ENCODE measurements around the gene NTRK3.
"Not testable (repeated sequence)": the region's sequence is repeated elsewhere in the genome, so short reads cannot be mapped to it uniquely, and the experiment has no call there.

Gene NTRK3

DNA sequence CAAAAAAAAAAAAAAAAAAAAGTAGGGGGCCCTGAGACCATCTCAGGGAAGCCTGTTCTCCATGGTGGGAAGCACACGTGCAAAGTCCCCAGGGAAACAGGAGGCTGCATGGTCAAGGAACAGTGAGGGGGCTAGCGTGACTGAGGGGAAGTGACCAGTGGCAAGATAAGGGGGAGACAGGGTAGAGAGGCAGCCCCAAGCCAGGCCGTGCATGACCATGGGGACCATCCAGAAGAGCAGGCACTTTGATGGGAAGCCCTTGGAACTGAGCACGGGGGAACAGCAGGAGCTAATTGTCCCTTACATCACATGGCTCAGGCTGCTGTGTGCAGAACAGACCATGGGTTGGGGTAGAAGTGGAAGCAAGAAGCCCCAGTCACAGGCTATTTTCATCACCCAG, 196.2 kb downstream of the NTRK3 start:
- TF ChIP-seq ZNF274 (IDR thresholded peaks at IDR 0.05; ENCODE audit: low read depth, low read length) = no peak
- H3K4me3 ChIP-seq (ENCODE audit: low read length) = no peak overlapping the region

DNA sequence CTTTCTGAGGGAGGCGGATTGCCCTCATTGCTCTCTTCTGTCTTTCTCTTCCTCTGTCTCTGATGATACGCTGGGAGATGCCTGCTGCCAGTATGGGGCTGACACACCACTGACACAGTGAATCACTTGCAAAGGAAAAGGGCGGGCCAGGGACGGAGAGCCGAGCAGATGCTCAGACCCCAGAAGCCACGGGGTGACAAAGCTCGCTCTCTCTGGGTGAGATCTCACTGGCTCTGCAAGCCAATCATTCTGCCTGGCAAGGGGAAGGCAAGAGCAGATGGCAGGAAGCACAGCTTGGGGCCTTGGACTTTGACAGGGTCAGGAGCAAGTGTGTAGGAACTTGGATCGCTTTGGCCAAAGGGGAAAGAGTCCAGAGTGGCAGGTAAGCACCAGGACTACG, 198.7 kb downstream of the NTRK3 start:
- H3K4me3 ChIP-seq (ENCODE audit: low read length) = no peak overlapping the region
- no peak for TF ChIP-seq ZNF274 (IDR thresholded peaks at IDR 0.05; ENCODE audit: low read depth, low read length)

DNA sequence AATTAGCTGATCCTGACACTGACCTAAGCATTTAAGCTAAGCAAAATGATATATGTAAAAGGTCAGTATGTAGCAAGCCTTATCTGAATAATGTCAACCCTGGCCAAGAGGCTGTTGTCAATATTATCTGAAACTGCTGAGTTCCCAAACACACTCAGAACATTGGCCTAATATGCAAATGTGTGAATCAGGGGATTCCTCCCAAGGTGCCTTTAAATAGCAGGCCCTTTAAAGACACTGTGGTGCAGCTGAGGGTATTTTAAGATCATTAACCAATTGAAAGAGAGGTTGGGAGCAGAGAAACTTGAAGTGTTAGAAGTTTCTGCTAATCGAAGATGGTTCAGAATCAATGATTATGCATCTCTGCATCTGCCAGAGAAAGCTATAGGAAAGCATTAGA, 207.0 kb downstream of the NTRK3 start:
- TF ChIP-seq ZNF274 (IDR thresholded peaks at IDR 0.05; ENCODE audit: low read depth, low read length) = no peak

DNA sequence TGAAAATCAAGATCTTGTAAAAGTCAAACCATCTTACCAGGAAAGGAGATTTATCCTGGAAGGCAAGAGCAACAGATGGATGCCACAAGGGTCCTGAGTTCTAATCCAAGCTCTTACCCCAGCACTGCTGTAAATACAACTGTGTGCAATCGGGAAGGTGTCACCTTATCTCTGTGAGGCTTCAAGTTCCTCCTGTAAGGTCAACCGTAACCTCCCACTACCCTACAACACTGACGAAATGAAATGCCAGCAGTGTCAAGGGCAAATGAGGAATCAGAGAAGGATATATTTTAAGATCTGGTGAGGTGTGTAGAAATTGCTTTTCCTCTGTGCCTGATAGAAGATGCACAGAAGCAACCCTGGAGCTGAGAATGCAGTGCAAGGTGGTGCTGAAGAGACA, 207.8 kb downstream of the NTRK3 start:
- no peak for TF ChIP-seq ZNF274 (IDR thresholded peaks at IDR 0.05; ENCODE audit: low read depth, low read length)
- H3K4me3 ChIP-seq (ENCODE audit: low read length) = no peak overlapping the region

More for the DNA sequence above, 207.0 kb downstream of the NTRK3 start:
- H3K4me3 ChIP-seq (ENCODE audit: low read length) = no peak overlapping the region

DNA sequence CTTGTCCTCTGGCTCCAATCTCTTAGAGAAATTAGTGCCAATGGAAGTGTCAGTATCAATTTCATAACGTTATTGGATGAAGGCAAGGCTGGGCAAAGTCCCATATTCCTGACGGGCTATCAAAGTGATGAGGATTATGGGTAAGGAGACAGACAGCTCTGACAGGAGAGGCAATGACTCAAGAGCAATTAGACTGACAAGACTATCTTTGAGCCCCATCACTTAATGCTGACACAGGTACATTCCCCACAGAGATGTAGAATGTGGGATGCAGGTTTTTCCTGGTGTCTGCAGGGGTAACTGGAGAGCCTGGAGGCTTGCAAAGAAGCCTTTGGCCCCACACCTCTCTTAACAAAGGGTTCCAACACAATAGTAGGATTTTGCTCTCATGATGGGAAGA, 208.3 kb downstream of the NTRK3 start:
- no peak overlapping the region for H3K4me3 ChIP-seq (ENCODE audit: low read length)
- no peak for TF ChIP-seq ZNF274 (IDR thresholded peaks at IDR 0.05; ENCODE audit: low read depth, low read length)

DNA sequence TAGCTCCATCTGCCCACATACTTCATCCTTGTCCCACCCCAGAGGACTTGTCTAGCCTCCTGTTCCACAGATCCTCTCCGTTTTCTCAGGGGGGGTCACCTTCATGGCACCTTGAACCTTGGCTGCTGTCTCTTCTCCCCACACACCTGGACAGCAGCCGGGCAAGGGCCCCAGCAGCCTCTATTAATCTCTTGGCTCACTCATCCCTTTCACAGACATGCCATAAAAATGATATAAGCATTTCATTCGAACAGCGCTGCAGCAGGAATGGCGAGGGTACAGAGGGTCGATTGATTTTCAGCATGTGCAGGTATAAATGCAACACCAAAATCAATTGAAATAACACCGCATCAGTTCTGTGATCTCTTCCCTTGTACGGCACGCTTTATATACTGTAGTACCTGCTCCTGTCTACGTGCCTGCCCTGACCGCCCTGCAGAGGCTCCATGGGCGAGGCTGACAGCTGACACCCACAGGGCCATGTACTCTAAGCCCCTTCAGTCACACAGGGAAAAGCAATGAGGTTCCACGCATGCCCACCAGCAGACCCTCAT, 209.9 kb downstream of the NTRK3 start:
- H3K4me3 ChIP-seq (ENCODE audit: low read length) = no peak overlapping the region
- TF ChIP-seq ZNF274 (IDR thresholded peaks at IDR 0.05; ENCODE audit: low read depth, low read length) = no peak

DNA sequence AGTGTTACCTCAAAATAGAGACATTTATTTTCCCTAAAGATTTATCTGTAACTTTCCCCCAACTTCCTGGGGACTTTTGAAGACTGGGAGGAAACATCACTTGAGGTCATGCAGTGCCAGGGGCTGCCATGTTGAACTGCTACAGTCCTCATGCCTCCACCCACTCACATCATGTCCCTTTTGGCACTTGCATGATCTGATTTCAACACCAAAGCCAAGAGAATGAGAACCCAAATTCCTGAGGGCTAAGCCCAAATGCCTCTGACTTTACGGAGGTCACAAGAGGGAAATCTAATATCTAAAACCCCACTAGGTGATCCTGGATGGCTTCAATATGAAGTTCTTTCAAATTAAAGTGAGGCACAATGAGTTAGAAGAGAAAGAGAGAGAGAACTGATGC, 213.1 kb downstream of the NTRK3 start:
- no peak overlapping the region for H3K4me3 ChIP-seq (ENCODE audit: low read length)
- no peak for TF ChIP-seq ZNF274 (IDR thresholded peaks at IDR 0.05; ENCODE audit: low read depth, low read length)

DNA sequence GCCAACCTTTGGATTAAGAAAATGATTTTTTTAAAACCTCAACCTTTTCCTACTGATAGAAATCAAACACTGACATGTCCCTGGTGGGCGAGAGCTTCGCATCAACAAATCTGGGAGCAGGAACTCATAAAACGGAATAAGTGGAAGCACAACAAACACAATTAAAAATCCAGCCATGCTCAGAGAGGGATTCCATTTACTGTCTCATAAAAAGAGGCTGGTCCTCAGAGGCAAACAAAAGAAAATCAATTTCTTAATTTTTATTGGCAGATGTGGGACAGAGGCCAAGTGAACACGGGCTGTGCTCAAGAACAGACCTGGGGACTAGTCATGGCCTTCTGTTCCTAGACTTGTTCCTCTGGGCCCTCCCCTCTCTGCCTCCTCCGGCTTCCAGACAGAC, 214.5 kb downstream of the NTRK3 start:
- no peak for TF ChIP-seq ZNF274 (IDR thresholded peaks at IDR 0.05; ENCODE audit: low read depth, low read length)
- no peak overlapping the region for H3K4me3 ChIP-seq (ENCODE audit: low read length)

DNA sequence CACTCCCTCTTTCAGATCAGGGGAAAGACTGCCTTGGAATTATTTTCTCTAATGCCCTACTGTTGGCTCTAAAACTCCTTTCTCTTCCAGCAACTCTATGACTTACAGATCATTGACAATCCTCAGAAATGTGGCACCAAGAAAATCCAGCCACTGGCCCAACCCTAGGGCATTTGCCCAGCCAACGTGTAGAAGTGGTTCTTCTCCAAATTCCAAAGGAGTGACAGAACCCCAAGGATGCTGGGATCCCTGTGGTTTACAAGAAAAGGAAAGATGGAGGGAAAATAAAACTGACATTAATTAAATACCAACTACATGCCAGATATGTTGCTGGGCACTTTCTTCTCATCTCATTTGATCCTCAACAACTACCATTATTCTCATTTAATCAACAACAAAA, 216.0 kb downstream of the NTRK3 start:
- TF ChIP-seq ZNF274 (IDR thresholded peaks at IDR 0.05; ENCODE audit: low read depth, low read length) = no peak

DNA sequence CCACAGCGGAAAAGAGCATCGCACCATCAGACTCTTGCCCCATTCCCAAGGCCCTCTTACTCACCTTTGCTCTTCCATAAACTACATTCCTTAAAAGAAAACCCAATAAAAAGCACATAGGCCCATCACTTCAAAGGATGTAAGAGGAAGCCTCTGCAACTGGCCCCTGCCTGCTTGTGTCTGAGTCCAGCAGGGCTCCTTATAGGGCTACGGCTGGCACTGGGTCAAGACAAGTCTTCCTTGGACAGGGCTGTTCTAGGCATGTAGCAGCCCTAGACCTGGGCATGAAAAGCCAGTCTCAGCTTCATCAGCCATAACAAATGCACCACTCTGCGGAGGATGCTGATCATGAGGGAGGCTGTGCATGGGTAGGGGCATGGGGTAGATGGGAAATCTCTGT, 218.3 kb downstream of the NTRK3 start:
- no peak overlapping the region for H3K4me3 ChIP-seq (ENCODE audit: low read length)
- TF ChIP-seq ZNF274 (IDR thresholded peaks at IDR 0.05; ENCODE audit: low read depth, low read length) = no peak

More for the DNA sequence above, 216.0 kb downstream of the NTRK3 start:
- no peak overlapping the region for H3K4me3 ChIP-seq (ENCODE audit: low read length)

DNA sequence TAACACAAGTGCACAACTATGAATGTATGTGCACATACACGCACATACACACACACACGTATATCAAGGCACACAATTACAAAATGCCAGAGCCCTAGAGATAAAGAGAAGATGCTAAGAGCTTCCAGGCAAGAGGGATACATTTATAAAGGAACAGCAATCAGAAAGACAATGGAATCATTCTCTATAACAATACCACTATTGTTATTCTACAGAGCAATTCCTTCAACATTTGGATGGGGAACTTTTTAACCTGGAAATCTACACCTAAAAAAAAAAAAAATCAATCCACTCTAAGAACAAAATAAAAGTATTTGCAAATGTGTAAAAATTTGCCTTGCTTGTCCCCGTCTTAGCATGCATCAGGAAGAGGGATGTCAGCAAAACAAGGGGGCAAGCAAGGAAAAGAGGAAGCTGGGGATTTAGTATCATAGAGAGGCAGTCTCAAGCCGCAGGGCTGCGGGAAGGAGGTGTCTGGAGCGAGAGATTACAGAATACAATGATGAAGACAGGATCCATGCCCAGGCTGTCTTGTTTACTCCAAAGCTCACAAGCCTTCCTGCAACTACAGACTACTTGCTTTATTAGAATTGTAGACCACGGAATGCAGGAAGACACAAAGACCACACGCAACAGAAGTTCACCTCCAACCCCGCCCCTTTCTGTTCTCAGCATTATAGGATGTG, 220.2 kb downstream of the NTRK3 start:
- no peak overlapping the region for H3K4me3 ChIP-seq (ENCODE audit: low read length)
- TF ChIP-seq ZNF274 (IDR thresholded peaks at IDR 0.05; ENCODE audit: low read depth, low read length) = no peak

DNA sequence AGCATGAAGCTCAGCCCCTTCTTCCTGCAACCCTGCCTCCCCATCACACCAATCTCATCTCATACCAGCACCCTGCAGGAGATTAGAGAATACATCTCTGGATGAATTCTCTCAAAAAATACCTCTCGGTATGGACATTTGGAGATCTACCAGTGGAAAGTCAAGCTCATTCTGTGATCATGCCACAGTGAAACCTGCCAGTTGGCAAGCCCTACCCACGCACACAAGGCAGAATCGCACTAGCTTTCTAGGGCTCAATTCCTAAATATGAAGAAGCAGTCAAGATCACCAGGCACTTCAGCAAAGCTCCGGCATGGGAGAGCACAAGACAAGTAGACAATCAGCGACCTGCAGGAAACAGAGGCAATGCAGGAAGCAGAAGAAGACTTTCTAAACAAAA, 221.2 kb downstream of the NTRK3 start:
- H3K4me3 ChIP-seq (ENCODE audit: low read length) = no peak overlapping the region
- no peak for TF ChIP-seq ZNF274 (IDR thresholded peaks at IDR 0.05; ENCODE audit: low read depth, low read length)

DNA sequence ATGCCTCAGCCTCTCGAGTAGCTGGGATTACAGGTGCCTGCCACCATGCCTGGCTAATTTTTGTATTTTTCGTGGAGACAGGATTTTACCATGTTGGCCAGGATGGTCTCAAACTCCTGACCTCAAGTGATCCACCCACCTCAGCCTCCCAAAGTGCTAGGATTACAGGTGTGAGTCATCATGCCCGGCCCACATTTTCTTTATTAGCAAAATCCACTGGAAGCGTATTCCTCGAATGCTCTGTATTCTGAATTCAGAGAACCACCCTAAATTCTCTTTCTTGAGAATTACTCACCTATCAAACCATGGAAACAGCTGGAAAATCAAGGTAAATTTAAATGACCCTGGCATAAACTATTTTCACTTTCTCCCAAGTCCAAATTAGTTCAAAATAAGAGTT, 223.1 kb downstream of the NTRK3 start:
- not testable (repeated sequence) for H3K4me3 ChIP-seq (ENCODE audit: low read length)

DNA sequence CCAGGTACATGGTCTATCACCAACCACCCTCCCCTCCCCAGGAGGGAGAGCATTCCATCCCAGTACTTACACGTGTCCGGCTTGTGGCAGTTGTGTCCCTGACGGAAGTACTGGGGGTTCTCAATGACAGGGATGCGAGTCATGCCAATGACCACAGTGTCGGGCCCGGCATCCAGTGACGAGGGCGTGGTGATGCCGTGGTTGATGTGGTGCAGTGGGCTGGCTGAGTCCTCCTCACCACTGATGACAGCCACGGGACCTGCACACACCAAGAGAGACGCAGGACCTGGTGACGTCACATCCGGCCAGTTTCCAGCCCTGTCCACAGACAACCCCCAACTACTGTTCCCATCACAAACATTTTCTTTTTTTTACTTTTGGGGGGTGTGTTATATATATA, 223.8 kb downstream of the NTRK3 start:
- no peak for TF ChIP-seq ZNF274 (IDR thresholded peaks at IDR 0.05; ENCODE audit: low read depth, low read length)
- no peak overlapping the region for H3K4me3 ChIP-seq (ENCODE audit: low read length)

DNA sequence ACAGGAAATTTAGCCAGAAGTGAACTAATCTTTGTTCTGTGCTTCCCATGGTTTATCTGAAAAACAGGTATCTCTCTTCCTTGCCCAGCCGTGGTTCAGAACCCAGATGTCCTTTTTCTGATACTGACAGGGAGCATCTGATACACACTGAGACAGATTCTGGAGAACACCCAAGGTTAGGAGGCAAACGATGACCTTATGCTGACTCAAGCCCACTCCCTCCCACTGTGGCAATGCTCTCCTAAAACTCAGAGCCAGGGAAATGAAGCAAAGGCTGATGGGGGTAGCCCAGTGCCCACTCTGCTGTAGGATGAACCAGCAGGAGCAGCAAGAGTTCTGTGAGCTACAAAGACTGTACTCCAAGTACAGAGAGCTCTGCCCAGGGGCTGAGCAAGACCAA, 225.1 kb downstream of the NTRK3 start:
- TF ChIP-seq ZNF274 (IDR thresholded peaks at IDR 0.05; ENCODE audit: low read depth, low read length) = no peak
- H3K4me3 ChIP-seq (ENCODE audit: low read length) = no peak overlapping the region

DNA sequence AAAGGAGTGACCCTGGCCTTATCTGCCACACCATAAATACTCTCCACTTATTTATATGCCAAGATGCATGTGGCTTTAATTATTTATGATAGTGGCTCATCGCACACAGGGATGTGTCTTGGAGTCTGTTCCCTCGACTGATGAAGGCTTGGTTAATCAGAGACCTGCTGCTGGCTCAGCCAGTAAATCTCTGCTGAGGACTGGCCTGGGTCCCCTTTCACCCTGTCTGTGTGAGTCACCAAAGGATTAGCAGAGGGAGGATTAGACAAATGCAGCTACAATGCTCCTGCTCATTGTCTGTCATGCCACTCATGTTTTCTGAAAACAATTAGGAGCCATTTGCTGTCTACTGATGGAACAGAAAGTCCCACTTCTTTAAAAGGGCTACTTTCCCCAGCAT, 226.8 kb downstream of the NTRK3 start:
- H3K4me3 ChIP-seq (ENCODE audit: low read length) = no peak overlapping the region
- TF ChIP-seq ZNF274 (IDR thresholded peaks at IDR 0.05; ENCODE audit: low read depth, low read length) = no peak
